HepG2 (cell line): ENCODE data around the gene PIEZO2.

Experiments used
- CTCF ChIP-seq: sonication (generic); formaldehyde crosslinking; IDR thresholded peaks from 2 replicates; pipeline ENCODE4 v1.5.0; 2020; ENCODE audit warnings: mild to moderate bottlenecking, missing genetic modification reagents, moderate library complexity
- IRX3 ChIP-seq: sonication (generic); formaldehyde crosslinking; IDR thresholded peaks from 2 replicates; pipeline ENCODE4 v1.8.1; 2023; ENCODE audit warnings: mild to moderate bottlenecking, low read depth, missing genetic modification reagents, borderline replicate concordance
- MIER3 ChIP-seq: IDR thresholded peaks from 2 replicates; pipeline ENCODE4 v1.6.1; 2016; ENCODE audit warnings: missing compliant biosample characterization, borderline replicate concordance
- MYC ChIP-seq: sonication (generic); formaldehyde crosslinking; IDR thresholded peaks from 2 replicates; pipeline ENCODE4 v1.9.0; 2021; ENCODE audit warnings: missing genetic modification reagents, borderline replicate concordance
- NCOA2 ChIP-seq: sonication (generic); formaldehyde crosslinking; IDR thresholded peaks from 2 replicates; pipeline ENCODE4 v1.8.0; 2022; ENCODE audit warnings: inconsistent platforms
- NFIC ChIP-seq: IDR thresholded peaks from 2 replicates; pipeline ENCODE4 v1.6.1; 2012; ENCODE audit warnings: mild to moderate bottlenecking, low read length, inconsistent platforms
- ONECUT2 ChIP-seq: sonication (generic); formaldehyde crosslinking; IDR thresholded peaks from 2 replicates; pipeline ENCODE4 v1.4.0; 2020; ENCODE audit warnings: missing genetic modification reagents
- POLR2A ChIP-seq, 2 experiments: IDR thresholded peaks; 2 replicates each; pipeline ENCODE4 v1.6.1; 2011; ENCODE audit warnings: low read depth in 2 of 2, low read length in 2 of 2, mild to moderate bottlenecking in 1 of 2, moderate library complexity in 1 of 2; ENCODE audit not compliant: insufficient read depth in 1 of 2
- SIX1 ChIP-seq: sonication (generic); formaldehyde crosslinking; IDR thresholded peaks from 2 replicates; pipeline ENCODE4 v1.4.0; 2020; ENCODE audit warnings: missing genetic modification reagents, borderline replicate concordance
- USF2 ChIP-seq, 2 experiments: sonication (generic) in 1 of 2; formaldehyde crosslinking in 1 of 2; IDR thresholded peaks; 2 replicates each; pipeline versions ENCODE4 v1.5.1 to v1.6.1; 2011 to 2020; ENCODE audit warnings: borderline replicate concordance in 1 of 2, low read depth in 1 of 2, low read length in 1 of 2, mild to moderate bottlenecking in 1 of 2, missing genetic modification reagents in 1 of 2, moderate library complexity in 1 of 2
- ZBTB1 ChIP-seq: sonication (generic); formaldehyde crosslinking; IDR thresholded peaks from 2 replicates; pipeline ENCODE4 v1.4.0; 2020; ENCODE audit warnings: missing genetic modification reagents, borderline replicate concordance
- ZNF367 ChIP-seq: sonication (generic); formaldehyde crosslinking; IDR thresholded peaks from 2 replicates; pipeline ENCODE4 v1.4.0; 2020; ENCODE audit warnings: missing genetic modification reagents, borderline replicate concordance
- ZNF780A ChIP-seq: sonication (generic); formaldehyde crosslinking; IDR thresholded peaks from 2 replicates; pipeline ENCODE4 v1.8.0; 2022; ENCODE audit warnings: mild to moderate bottlenecking, missing genetic modification reagents, moderate library complexity

GRCh38 chr18:10846657-10847407 lies 302.5 kb downstream of the PIEZO2 start:
- TF ChIP-seq MYC (CRISPR knock-in tag) (no peak), NCOA2 (CRISPR knock-in tag) (no peak), POLR2A (IDR thresholded peaks at IDR 0.05; ENCODE audit: insufficient read depth in 1 of 2, low read depth in 2 of 2, low read length in 2 of 2) (no peak), ONECUT2 (no peak), CTCF (CRISPR knock-in tag) (no peak), SIX1 (CRISPR knock-in tag) (no peak), USF2 (IDR thresholded peaks at IDR 0.05; ENCODE audit: low read depth, low read length) (no peak), USF2 (CRISPR knock-in tag; IDR thresholded peaks at IDR 0.05; ENCODE audit: borderline replicate concordance) (no peak), ZNF367 (CRISPR knock-in tag) (no peak), ZBTB1 (no peak), NFIC (no peak), IRX3 (CRISPR knock-in tag) (no peak), MIER3 (no peak), ZNF780A (CRISPR knock-in tag) (no peak)
